ENCODE data around the gene RIMKLB.
"Not testable (repeated sequence)": the region's sequence is repeated elsewhere in the genome, so short reads cannot be mapped to it uniquely, and the experiment has no call there.

RIMKLB gene

DNA sequence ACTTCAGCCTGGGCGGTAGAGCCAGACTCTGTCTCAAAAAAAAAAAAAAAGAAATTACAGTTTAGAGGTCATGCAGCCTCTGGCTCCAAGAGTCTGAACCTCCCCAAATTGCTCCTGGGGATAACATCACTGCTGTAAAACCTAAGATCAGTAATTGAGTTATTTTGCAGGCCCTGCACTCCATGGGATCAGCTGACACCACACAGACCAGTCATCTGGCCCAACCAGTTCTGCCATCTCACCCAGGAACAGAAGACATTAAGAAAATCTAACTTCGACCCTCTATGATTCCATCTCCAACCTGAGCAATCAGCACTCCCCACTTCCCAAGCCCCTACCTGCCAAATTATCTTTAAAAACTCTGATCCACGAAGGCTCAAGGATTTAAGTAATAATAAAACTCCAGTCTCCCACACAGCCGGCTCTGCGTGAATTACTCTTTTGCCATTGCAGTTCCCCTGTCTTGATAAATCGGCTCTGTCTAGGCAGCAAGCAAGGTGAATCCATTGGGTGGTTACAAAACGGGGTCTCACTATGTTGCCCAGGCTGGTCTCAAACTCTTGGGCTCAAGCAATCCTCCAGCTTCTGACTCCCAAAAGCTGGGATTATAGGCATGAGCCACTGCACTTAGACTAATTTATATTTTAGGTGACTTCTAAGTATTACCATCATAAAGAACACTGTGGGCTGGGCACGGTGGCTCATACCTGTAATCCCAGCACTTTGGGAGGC is 123.1 kb downstream of the RIMKLB start:
- DNase-seq, result not testable (repeated sequence)

DNA sequence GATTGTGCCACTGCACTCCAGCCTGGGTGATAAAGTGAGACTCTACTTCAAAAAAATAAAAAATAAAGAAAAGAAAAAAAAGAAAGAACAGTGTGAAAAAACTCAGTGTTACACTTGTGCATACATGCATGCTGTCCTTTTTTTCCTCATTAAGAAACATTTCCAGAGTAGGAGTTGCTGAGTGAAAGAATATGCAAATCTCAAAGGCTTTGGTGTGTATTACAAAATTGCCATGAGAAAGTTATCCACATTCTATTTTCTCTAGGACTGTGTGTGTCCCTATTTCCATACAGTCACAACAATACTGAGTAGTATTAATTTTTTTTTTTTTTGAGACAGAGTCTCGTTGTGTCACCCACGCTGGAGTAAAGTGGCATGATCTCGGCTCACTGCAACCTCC is 123.8 kb downstream of the RIMKLB start:
- no peak for DNase-seq

DNA sequence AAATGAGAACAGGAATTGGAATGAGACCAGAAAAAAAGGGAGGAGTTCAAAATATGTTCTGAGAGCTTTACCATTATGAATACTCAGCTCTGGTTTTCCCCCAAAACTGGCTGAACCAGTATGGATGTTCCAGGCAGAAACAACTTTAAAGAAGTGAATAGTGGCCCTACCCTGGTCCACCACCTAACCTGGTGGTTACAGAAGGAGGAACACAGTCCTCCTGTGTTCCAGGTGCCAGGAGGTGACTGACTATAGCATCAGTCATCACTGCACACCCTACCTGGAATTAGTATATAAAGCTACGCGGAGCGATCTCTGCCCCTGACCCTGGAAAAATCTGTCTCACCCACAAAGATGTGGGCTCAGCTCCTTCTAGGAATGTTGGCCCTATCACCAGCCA is 124.5 kb downstream of the RIMKLB start, which contains the start of gene A2ML1:
TSS of gene A2ML1 (plus strand) at position 324 of the 400 bp plus-strand sequence. CDS start at position 355, 31 bp downstream.
- no peak for DNase-seq

DNA sequence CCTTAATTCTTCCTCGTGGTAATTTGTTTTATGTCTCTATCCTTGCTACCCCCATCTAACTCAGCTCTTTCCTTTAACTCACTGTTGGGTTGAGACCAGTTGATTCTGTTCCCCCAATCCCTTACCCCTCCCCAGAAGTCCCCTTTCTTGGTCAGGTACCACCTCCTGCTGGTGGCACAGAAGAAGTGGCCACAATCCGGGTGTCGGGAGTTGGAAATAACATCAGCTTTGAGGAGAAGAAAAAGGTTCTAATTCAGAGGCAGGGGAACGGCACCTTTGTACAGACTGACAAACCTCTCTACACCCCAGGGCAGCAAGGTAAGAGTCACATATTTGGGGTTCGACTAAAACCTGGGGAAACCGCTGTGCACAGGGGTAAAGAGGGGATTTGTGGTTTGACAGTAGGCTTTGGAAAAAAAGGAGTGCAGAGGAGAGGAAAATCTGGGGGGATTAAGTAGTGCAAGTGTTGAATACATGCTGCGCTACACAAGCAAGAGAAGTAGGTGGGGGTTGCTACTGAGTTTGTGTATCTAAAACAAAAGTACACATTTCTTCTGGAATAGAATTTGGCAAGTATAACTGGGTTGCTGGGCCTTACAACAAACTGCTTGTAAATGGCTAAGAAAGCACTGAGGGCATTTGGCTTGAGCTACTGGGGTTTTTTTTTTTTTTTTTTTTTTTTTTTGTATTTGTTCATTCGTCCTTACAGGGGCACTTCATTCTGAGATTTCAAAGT is 125.9 kb downstream of the RIMKLB start:
- no peak for DNase-seq

DNA sequence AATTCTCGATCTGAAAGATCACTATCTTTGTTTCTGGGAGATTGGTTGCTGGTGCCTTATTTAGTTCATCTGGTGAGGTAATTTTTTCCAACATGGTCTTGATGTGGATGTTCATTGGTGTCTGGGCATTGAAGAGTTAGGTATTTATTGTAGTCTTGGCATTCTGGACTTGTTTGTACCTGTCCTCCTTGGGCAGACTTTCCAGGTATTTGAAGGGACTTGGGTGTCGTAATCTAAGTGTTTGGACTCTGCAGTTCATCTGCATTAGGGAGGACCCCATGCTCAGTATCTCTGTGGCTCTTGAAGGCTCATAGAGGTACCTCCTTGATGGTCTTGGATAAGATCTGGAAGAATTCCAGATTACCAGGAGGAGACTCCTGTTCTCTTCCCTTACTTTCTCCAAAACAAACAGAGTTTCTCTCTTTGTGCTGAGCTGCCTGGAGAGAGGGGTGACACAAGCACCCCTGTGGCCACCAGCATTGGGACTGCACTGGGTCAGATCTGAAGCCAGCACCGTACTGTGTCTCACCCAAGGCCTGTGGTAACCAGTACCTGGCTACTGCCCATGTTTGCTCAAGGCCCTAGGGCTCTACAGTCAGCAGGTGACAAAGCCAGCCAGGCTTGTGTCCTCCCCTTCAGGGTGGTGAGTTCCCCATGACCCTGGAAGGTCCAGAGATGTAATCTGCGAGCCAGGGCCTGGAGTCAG is 129.9 kb downstream of the RIMKLB start:
- DNase-seq, result no peak

DNA sequence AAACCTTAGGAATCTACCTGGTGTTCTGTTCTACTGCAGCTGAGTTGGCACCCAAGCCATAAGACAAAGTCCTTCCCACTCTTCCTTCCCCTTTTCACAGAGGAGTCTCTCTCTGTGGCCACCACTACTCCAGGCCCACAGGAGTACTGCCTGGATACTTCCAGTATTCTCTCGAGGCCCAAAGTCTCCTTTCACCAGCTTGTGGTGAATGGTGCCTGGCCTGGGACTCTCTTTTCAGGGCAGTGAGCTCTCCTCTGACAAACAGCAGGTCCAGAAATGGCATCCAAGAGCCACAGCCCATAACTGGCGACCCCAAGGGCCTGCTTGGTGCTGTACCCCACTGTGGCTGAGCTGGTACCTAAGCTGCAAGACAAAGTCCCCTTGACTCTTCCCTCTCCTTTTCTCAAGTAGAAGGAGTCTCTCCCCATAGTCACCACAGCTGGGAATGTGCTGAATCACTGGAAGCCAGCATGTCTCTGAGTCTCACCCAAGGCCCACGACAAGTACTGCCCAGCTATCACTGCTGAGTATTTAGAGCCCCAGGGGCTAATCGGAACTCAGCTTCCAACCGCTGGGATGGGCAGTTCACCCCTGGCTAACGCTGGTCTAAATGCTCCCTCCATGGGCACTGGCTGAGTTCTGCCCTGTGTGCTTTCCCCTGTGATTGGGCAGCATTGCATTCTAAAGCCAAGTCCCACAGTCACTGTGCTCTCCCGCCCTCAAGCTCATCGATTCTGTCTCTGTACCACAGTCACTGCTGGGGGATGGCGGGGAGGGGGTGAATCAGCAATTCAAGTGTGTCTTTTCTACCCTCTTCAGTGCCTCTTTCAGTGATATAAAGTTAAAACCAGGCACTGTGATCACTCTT is 130.7 kb downstream of the RIMKLB start:
- no peak for DNase-seq

DNA sequence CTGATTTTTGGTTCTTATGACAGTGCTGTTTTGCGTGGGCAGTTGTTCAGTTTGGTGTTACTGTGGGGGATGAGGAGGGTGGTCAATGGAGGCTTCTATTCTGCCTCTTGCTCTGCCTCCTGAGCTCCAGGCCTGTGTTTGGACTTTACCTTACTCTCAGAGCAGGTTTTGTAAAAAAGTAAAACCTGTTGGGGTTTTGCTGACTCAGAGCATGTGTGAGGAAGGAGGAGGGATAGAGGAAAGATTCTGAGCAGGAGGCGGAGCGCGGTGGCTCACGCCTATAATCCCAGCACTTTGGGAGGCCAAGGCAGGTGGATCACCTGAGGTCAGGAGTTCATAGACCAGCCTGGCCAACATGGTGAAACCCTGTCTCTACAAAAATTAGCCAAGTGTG is 131.3 kb downstream of the RIMKLB start:
- no peak for DNase-seq

DNA sequence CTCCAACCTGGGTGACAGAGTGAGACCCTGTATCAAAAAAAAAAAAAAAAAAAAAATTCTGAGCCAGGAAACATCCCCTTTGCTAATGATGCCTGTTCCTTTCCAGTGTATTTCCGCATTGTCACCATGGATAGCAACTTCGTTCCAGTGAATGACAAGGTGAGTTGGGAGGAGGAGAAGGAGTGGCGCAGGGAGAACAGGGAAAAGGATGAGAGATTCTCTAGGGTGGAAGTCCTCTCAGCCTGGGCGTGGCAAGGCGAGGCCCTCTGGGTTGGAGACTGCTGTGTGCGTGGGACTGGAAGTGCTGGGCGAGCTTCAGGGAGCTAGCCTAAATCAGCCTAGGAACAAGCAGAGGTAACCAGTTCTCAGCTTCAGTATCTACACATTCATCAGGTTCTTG is 131.8 kb downstream of the RIMKLB start:
- DNase-seq, result no peak

DNA sequence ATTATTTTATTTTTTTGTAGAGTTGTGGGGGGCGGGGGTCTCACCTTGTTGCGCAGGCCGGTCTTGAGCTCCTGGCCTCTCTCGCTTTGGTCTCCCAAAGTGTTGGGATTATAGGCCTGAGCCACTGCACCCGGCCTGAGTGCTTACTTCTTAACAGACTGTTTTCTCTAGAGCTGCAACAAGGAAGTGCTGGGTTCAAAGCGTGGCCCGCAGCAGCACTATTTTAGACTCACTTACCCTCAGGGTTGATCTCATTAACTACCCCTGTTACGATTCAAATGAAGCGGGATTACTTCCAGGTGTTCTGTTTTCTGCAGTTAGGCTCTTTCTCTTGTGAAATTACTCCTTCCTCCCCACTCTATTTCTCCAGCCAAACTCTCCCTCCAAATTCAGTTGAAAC is 133.3 kb downstream of the RIMKLB start:
- no peak for DNase-seq

DNA sequence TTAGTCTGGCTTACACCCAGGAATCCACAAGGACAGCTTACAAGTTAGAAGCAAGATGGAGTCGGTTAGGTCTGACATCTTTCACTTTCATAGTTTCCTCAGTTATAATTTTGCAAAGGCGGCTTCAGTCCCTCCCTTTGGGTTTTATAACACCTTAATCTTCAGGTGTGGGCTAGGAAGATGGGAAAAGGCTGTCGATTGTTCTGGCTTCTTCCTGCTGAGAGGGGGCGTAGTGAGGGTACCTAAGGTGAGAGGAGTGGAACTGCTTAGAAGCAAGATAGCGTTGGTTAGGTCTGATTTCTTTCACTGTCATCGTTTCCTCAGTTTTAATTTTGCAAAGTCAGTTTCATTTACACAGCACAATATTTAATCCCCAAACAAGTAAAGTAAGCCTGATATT is 134.7 kb downstream of the RIMKLB start:
- no peak for DNase-seq
